ENCODE results near the gene UBL4A. TPM values are rescaled to one million over a fixed set of nuclear protein-coding genes. Genes with fewer than 3 reads are reported as not detected.

Gene UBL4A
- total RNA-seq, 1 donor, result 35.0 TPM

- no peak for TF ChIP-seq CTCF (IDR thresholded peaks at IDR 0.05; ENCODE audit: insufficient read depth, low read length)
- H3K4me3 ChIP-seq (ENCODE audit: low read depth, low read length), result no peak overlapping the region
- DNase-seq (ENCODE audit: low read depth), result no peak
Measured at GRCh38 chrX:154481911-154482601, 4.4 kb downstream of the UBL4A start.

GRCh38 chrX:154481195-154481594, 5.2 kb downstream of the UBL4A start:
- no peak for DNase-seq (ENCODE audit: low read depth)
- no peak for TF ChIP-seq CTCF (IDR thresholded peaks at IDR 0.05; ENCODE audit: insufficient read depth, low read length)
- no peak overlapping the region for H3K4me3 ChIP-seq (ENCODE audit: low read depth, low read length)

GRCh38 chrX:154478728-154479622, 7.4 kb downstream of the UBL4A start, which contains the start of gene LAGE3:
LAGE3 (minus strand) TSS chrX:154479281; CDS start chrX:154478915, 366 bp downstream.
- peak; percentile 84 for DNase-seq (ENCODE audit: low read depth)
- TF ChIP-seq CTCF (IDR thresholded peaks at IDR 0.05; ENCODE audit: insufficient read depth, low read length), result no peak
- H3K4me3 ChIP-seq (ENCODE audit: low read depth, low read length), result peak within 1 kb of the TSS; percentile 72

- DNase-seq (ENCODE audit: low read depth), result no peak
- no peak for TF ChIP-seq CTCF (IDR thresholded peaks at IDR 0.05; ENCODE audit: insufficient read depth, low read length)
- peak overlapping the region; percentile 72 for H3K4me3 ChIP-seq (ENCODE audit: low read depth, low read length)
Measured at GRCh38 chrX:154477891-154478477, 8.4 kb downstream of the UBL4A start.

GRCh38 chrX:154476821-154477220, 9.6 kb downstream of the UBL4A start:
- H3K4me3 ChIP-seq (ENCODE audit: low read depth, low read length), result no peak overlapping the region
- no peak for TF ChIP-seq CTCF (IDR thresholded peaks at IDR 0.05; ENCODE audit: insufficient read depth, low read length)
- no peak for DNase-seq (ENCODE audit: low read depth)

GRCh38 chrX:154473683-154474082, 12.7 kb downstream of the UBL4A start:
- no peak for TF ChIP-seq CTCF (IDR thresholded peaks at IDR 0.05; ENCODE audit: insufficient read depth, low read length)
- no peak overlapping the region for H3K4me3 ChIP-seq (ENCODE audit: low read depth, low read length)
- no peak for DNase-seq (ENCODE audit: low read depth)

All from fibroblast of the aortic adventitia (primary cell).